K562 (cell line): Measurements from ENCODE around the gene RIPK3. TPM values are rescaled to one million over a fixed set of nuclear protein-coding genes. Genes with fewer than 3 reads are reported as not detected.

ENCODE experiments used
- ATAC-seq: fragments of 200-7000 bp; cut with Tn5 transposase; 3 replicates; pipeline ENCODE4 v1.9.1; 2020; ENCODE audit warnings: moderate library complexity
- BruUV-seq: library from RNA; stranded (reverse); fragments of 400-500 nt; replicated peaks from 2 replicates; lab custom pipeline; 2021; lab: Mats Ljungman, UMichigan
- CTCF ChIA-PET: fragments of 300-600 bp; formaldehyde crosslinking; extraction: SDS; loops from one replicate; lab custom pipeline; 2021; ENCODE audit warnings: low intra/inter-chr PET ratio; lab: Yijun Ruan, JAX
- POLR2A ChIA-PET: fragments of 300-600, 350-650 bp; sonication (Branson Sonifier 250); formaldehyde crosslinking; extraction: SDS; loops from one replicate; lab custom pipeline; 2021; ENCODE audit warnings: antibody characterized with exemption, inconsistent platforms; lab: Yijun Ruan, JAX
- DNase-seq, 4 experiments: peaks; one replicate each; pipeline versions ENCODE4 v3.0.0 to v3.0.0-alpha.2; 2011 to 2018; ENCODE audit warnings: low spot score in 3 of 4, mixed read lengths in 3 of 4; ENCODE audit errors: extremely low read depth in 1 of 4
- FAIRE-seq: peaks from 2 replicates; lab custom pipeline; 2011; peaks lifted over from hg19 to GRCh38; lab: Jason Lieb, UNC
- H2AFZ ChIP-seq: 2 replicates; pipeline ENCODE4 v1.6.0; 2011; ENCODE audit warnings: low read depth, low read length, control low read depth, inconsistent platforms
- H3K27ac ChIP-seq: fragments of 200-600 bp; 3 replicates; pipeline ENCODE4 v1.8.0; 2011; ENCODE audit warnings: low read depth, mild to moderate bottlenecking, control low read depth, inconsistent platforms, low read length, moderate library complexity, mixed read lengths; ENCODE audit errors: extremely low read depth
- H3K27me3 ChIP-seq, 2 experiments: fragments of 300-600 bp in 1 of 2; 2 replicates in 1 of 2; 3 replicates in 1 of 2; pipeline versions ENCODE4 v1.6.0 to v1.8.0; 2011; ENCODE audit warnings: inconsistent platforms in 2 of 2, low read length in 2 of 2, mild to moderate bottlenecking in 1 of 2, mixed read lengths in 1 of 2, moderate library complexity in 1 of 2; ENCODE audit not compliant: control insufficient read depth in 2 of 2, insufficient read depth in 2 of 2
- H3K36me3 ChIP-seq: fragments of 300-600 bp; 3 replicates; pipeline ENCODE4 v1.8.0; 2011; ENCODE audit warnings: mild to moderate bottlenecking, low read length, inconsistent platforms; ENCODE audit not compliant: control insufficient read depth, insufficient read depth
- H3K4me1 ChIP-seq, 2 experiments: fragments of 200-600 bp in 1 of 2; replicated peaks in 1 of 2; 2 replicates in 1 of 2; 3 replicates in 1 of 2; pipeline versions ENCODE4 v1.5.1 to v1.8.0; 2011; ENCODE audit warnings: inconsistent platforms in 2 of 2, low read length in 2 of 2, mild to moderate bottlenecking in 1 of 2, mixed read lengths in 1 of 2, moderate library complexity in 1 of 2; ENCODE audit not compliant: control insufficient read depth in 2 of 2, insufficient read depth in 2 of 2
- H3K4me2 ChIP-seq: 2 replicates; pipeline ENCODE4 v1.6.1; 2011; ENCODE audit warnings: low read length, control low read depth, inconsistent platforms, mixed read lengths; ENCODE audit not compliant: insufficient read depth
- H3K4me3 ChIP-seq: fragments of 200-600 bp; sonication (generic), shearing (Covaris generic); 2 replicates; pipeline ENCODE4 v1.5.1; 2016; ENCODE audit warnings: control low read depth, inconsistent platforms
- H3K79me2 ChIP-seq: fragments of 200-600 bp; 3 replicates; pipeline ENCODE4 v1.8.0; 2011; ENCODE audit warnings: low read length, inconsistent platforms; ENCODE audit not compliant: control insufficient read depth, insufficient read depth
- H3K9ac ChIP-seq, 2 experiments: 2 replicates each; pipeline versions ENCODE4 v1.6.0 to v1.6.1; 2011; ENCODE audit warnings: low read depth in 2 of 2, low read length in 2 of 2, control low read depth in 1 of 2, inconsistent platforms in 1 of 2, mild to moderate bottlenecking in 1 of 2, mixed read lengths in 1 of 2; ENCODE audit not compliant: insufficient read depth in 1 of 2
- H3K9me1 ChIP-seq: one replicate; pipeline ENCODE4 v1.6.0; 2011; ENCODE audit warnings: inconsistent platforms, mild to moderate bottlenecking, low read length, moderate library complexity; ENCODE audit not compliant: control insufficient read depth, insufficient read depth
- H3K9me3 ChIP-seq: replicated peaks from 2 replicates; pipeline ENCODE4 v1.5.1; 2011; ENCODE audit warnings: low read depth, low read length, inconsistent platforms; ENCODE audit not compliant: control insufficient read depth, insufficient read depth
- H4K20me1 ChIP-seq: replicated peaks from 2 replicates; pipeline ENCODE4 v1.6.1; 2011; ENCODE audit warnings: low read length, inconsistent platforms, mixed read lengths; ENCODE audit not compliant: control insufficient read depth, insufficient read depth
- MEF2A ChIP-seq: IDR thresholded peaks from 2 replicates; pipeline ENCODE4 v1.6.1; 2011; ENCODE audit warnings: low read depth, mild to moderate bottlenecking, low read length, moderate library complexity; ENCODE audit not compliant: control insufficient read depth
- SUPT5H ChIP-seq: fragments of 450-650 bp; IDR thresholded peaks from 2 replicates; pipeline ENCODE4 v1.6.1; 2016
- ZFP36 ChIP-seq: fragments of 150-350 bp; IDR thresholded peaks from 2 replicates; pipeline ENCODE4 v1.6.1; 2018; ENCODE audit warnings: low read length, low read depth; ENCODE audit not compliant: partially characterized antibody
- ZNF133 ChIP-seq: fragments of 250-450 bp; sonication (Bioruptor Pico); IDR thresholded peaks from 2 replicates; pipeline ENCODE4 v1.4.0; 2020; ENCODE audit warnings: mild to moderate bottlenecking
- WGBS: fragments of 100-300 bp; shearing (Covaris generic); methylation state at CpG from one replicate; pipeline ENCODE4 v1.1.6; 2016; ENCODE audit warnings: low coverage, mixed read lengths; ENCODE audit not compliant: insufficient coverage; ENCODE audit errors: missing lambda C conversion rate; 5-methylcytosine and 5-hydroxymethylcytosine counted together
- in situ Hi-C: fragments of 300-500 bp; cut with MboI; formaldehyde crosslinking; loops from 4 replicates; pipeline ENCODE4 v1.15.0; 2018; ENCODE audit warnings: inconsistent platforms, mixed read lengths
- intact Hi-C: fragments of 100-400 bp; cut with micrococcal nuclease; formaldehyde crosslinking; loops from 2 replicates; pipeline ENCODE4 v1.14.2; 2022
- polyA plus RNA-seq, 8 experiments: library from polyadenylated mRNA; depleted of rRNA in 4 of 8; stranded (reverse) in 5 of 8; unstranded in 3 of 8; fragments of >200 nt; fragmentation: Nextera tagmentation in 2 of 8; fragmentation: Illumina TruSeq in 1 of 8; extraction: Ambion mirVana in 2 of 8; extraction: Trizol in 1 of 8; gene quantifications; 2 replicates each; pipeline versions ENCODE4 v1.2.1 to v1.2.3, GENCODE V29; 2011 to 2014; ENCODE audit warnings: inconsistent platforms in 1 of 8, missing spikeins in 1 of 8
- total RNA-seq, 7 experiments: library from RNA; depleted of rRNA in 6 of 7; stranded (reverse); fragments of >200 nt in 6 of 7; fragmentation: Illumina TruSeq in 2 of 7; extraction: Trizol in 2 of 7; gene quantifications; 2 replicates each; pipeline versions ENCODE4 v1.2.1 to v1.2.3, GENCODE V29; 2011 to 2021; ENCODE audit warnings: low replicate concordance in 1 of 7
- TF ChIP-seq, protein P1 (sequence below): sonication (generic); formaldehyde crosslinking; IDR thresholded peaks from 2 replicates; pipeline ENCODE4 v1.4.0; 2020; ENCODE audit warnings: mild to moderate bottlenecking, missing genetic modification reagents

Gene RIPK3
- total and polyA plus RNA-seq, 9 of the 15 experiments (the other 6 are each of a cell fraction or from before 2014, with no cell fraction given): 0.03 to 0.43 (median 0.28) TPM; not detected in 3

GRCh38 chr14:24307156-24307574 is 32.6 kb downstream of the RIPK3 start:
- ATAC-seq (no peak), DNase-seq (no peak), FAIRE-seq (no peak)
- Histone ChIP-seq H3K27ac (no peak overlapping the region), H4K20me1 (no peaks in the 10 kb centered on the region), H3K4me1 (peaks cover 0 to 4% of the 10 kb centered on the region in 2 experiments; a peak in 2 of 5 replicates), H3K9ac (0 out of 4 replicates have a peak overlapping the region, but pooled peaks of 1 of the 2 experiments have one; percentile 7), H3K4me2 (no peak overlapping the region), H3K9me3 (no peaks in the 10 kb centered on the region), H2AFZ (no peak overlapping the region), H3K79me2 (no peaks in the 10 kb centered on the region), H3K27me3 (no peaks in the 10 kb centered on the region), H3K4me3 (no peak overlapping the region), H3K36me3 (peaks cover 77% of the 10 kb centered on the region; the same call in 2 of the 3 replicates), H3K9me1 (no peaks in the 10 kb centered on the region)
- BruUV-seq: TSS peak; percentile 26
- ChIA-PET POLR2A (interaction anchor here (0.5 to 1.8 kb wide), 7 partner anchors 8 to 193 kb away, joined by 3 to 6 read pairs (median 3); partner anchors contain the start of gene TINF2), CTCF (interaction anchor here (0.5 kb wide), 1 partner anchor 57 kb away, joined by 6 read pairs; no protein-coding TSS in a partner anchor)
- in situ Hi-C loops (no loop called here), intact Hi-C loops (no loop called here)
- TF ChIP-seq, protein P1, sequence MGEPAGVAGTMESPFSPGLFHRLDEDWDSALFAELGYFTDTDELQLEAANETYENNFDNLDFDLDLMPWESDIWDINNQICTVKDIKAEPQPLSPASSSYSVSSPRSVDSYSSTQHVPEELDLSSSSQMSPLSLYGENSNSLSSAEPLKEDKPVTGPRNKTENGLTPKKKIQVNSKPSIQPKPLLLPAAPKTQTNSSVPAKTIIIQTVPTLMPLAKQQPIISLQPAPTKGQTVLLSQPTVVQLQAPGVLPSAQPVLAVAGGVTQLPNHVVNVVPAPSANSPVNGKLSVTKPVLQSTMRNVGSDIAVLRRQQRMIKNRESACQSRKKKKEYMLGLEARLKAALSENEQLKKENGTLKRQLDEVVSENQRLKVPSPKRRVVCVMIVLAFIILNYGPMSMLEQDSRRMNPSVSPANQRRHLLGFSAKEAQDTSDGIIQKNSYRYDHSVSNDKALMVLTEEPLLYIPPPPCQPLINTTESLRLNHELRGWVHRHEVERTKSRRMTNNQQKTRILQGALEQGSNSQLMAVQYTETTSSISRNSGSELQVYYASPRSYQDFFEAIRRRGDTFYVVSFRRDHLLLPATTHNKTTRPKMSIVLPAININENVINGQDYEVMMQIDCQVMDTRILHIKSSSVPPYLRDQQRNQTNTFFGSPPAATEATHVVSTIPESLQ (CRISPR knock-in tag): no peak
- TF ChIP-seq ZFP36: no peak
- TF ChIP-seq SUPT5H: 0 out of 2 replicates have a peak, but pooled peaks have one; percentile 16
- TF ChIP-seq MEF2A: no peak
- TF ChIP-seq ZNF133 (CRISPR knock-in tag): no peak
- WGBS: 74% methylated on average over 3 of the region's 11 CpGs
